DOHH2 (cell line): ENCODE data around the gene CHCHD1.

Source experiments
- H3F3A ChIP-seq: fragments of 200-600 bp; sonication (generic), shearing (Covaris generic); 2 replicates; pipeline ENCODE4 v1.6.0; 2016; ENCODE audit warnings: antibody characterized with exemption, mild to moderate bottlenecking; ENCODE audit not compliant: control insufficient read depth, insufficient read depth
- H3K27ac ChIP-seq: fragments of 200-600 bp; sonication (generic); 2 replicates; pipeline ENCODE4 v1.5.1; 2014; ENCODE audit warnings: low read depth, mild to moderate bottlenecking, low read length, moderate library complexity
- H3K27me3 ChIP-seq: fragments of 200-600 bp; sonication (generic); 2 replicates; pipeline ENCODE4 v1.6.1; 2014; ENCODE audit warnings: mild to moderate bottlenecking, low read length, mixed read lengths; ENCODE audit not compliant: control insufficient read depth
- H3K36me3 ChIP-seq: fragments of 200-600 bp; sonication (generic); 2 replicates; pipeline ENCODE4 v1.6.1; 2014; ENCODE audit warnings: mild to moderate bottlenecking, low read length, moderate library complexity, mixed read lengths; ENCODE audit not compliant: control insufficient read depth
- H3K4me1 ChIP-seq: fragments of 200-600 bp; sonication (generic); 2 replicates; pipeline ENCODE4 v1.6.1; 2014; ENCODE audit warnings: mild to moderate bottlenecking, low read length, mixed read lengths; ENCODE audit not compliant: control insufficient read depth
- H3K4me2 ChIP-seq: fragments of 200-600 bp; sonication (generic); 2 replicates; pipeline ENCODE4 v1.6.0; 2014; ENCODE audit warnings: mild to moderate bottlenecking, low read length, moderate library complexity
- H3K4me3 ChIP-seq: fragments of 200-600 bp; sonication (generic); 2 replicates; pipeline ENCODE4 v1.5.1; 2014; ENCODE audit warnings: mild to moderate bottlenecking, low read length, mixed read lengths
- H3K79me2 ChIP-seq: fragments of 200-600 bp; sonication (generic); 2 replicates; pipeline ENCODE4 v1.6.1; 2014; ENCODE audit warnings: mild to moderate bottlenecking, low read length, mixed read lengths; ENCODE audit not compliant: control insufficient read depth
- H3K9me2 ChIP-seq: fragments of 200-600 bp; sonication (generic); replicated peaks from 2 replicates; pipeline ENCODE4 v1.6.1; 2014; ENCODE audit warnings: mild to moderate bottlenecking, low read length, mixed read lengths; ENCODE audit not compliant: control insufficient read depth
- H3K9me3 ChIP-seq: fragments of 200-600 bp; sonication (generic); 2 replicates; pipeline ENCODE4 v1.6.1; 2014; ENCODE audit warnings: antibody characterized with exemption, low read length, mixed read lengths; ENCODE audit not compliant: control insufficient read depth, insufficient read depth
- H4K20me1 ChIP-seq: fragments of 200-600 bp; sonication (generic); 2 replicates; pipeline ENCODE4 v1.6.0; 2014; ENCODE audit warnings: low read depth, mild to moderate bottlenecking, antibody characterized with exemption, low read length, moderate library complexity; ENCODE audit not compliant: control insufficient read depth, insufficient read depth
- EZH2phosphoT487 ChIP-seq: fragments of 200-600 bp; sonication (generic); IDR thresholded peaks from 2 replicates; pipeline ENCODE4 v1.6.1; 2017; ENCODE audit warnings: borderline replicate concordance, mild to moderate bottlenecking, antibody characterized with exemption, low read length, moderate library complexity, mixed read lengths
- TF ChIP-seq, protein P1 (sequence below): fragments of 200-600 bp; sonication (generic); IDR thresholded peaks from one replicate; pipeline ENCODE4 v1.5.1; 2014; ENCODE audit warnings: antibody characterized with exemption, mild to moderate bottlenecking, low read depth, low read length; ENCODE audit not compliant: poor library complexity, severe bottlenecking

CHCHD1 gene

DNA sequence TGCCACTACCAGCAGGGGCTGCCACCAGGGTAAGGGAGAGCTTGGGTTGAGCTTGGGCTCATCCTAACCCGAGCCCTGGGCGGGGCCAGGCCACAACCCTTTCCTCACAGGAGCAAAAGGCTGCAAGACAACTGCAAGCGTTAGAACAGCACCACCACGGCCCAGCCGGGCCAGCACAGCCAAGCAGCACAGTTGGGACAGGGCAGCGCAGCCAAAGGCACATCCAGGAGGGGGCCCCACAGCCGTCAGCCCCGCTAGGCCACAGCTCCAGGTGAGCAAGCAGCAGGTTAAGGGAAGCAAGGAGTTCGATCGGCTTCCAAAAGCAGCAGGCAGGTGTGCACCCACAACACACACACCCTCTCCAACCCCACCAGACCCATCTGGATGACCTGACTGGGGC lies 36.6 kb downstream of the CHCHD1 start:
- H3K79me2 ChIP-seq = no peaks in the 10 kb centered on the region
- peaks cover 3% of the 10 kb centered on the region; the same call in 1 of the 2 replicates for H3K36me3 ChIP-seq
- H3K4me3 ChIP-seq = no peak overlapping the region
- H4K20me1 ChIP-seq = no peaks in the 10 kb centered on the region
- H3K9me3 ChIP-seq = no peaks in the 10 kb centered on the region
- H3K27ac ChIP-seq = no peak overlapping the region
- no peaks in the 10 kb centered on the region for H3K27me3 ChIP-seq
- no peaks in the 10 kb centered on the region for H3F3A ChIP-seq
- H3K9me2 ChIP-seq = no peaks in the 10 kb centered on the region
- TF ChIP-seq, protein P1, sequence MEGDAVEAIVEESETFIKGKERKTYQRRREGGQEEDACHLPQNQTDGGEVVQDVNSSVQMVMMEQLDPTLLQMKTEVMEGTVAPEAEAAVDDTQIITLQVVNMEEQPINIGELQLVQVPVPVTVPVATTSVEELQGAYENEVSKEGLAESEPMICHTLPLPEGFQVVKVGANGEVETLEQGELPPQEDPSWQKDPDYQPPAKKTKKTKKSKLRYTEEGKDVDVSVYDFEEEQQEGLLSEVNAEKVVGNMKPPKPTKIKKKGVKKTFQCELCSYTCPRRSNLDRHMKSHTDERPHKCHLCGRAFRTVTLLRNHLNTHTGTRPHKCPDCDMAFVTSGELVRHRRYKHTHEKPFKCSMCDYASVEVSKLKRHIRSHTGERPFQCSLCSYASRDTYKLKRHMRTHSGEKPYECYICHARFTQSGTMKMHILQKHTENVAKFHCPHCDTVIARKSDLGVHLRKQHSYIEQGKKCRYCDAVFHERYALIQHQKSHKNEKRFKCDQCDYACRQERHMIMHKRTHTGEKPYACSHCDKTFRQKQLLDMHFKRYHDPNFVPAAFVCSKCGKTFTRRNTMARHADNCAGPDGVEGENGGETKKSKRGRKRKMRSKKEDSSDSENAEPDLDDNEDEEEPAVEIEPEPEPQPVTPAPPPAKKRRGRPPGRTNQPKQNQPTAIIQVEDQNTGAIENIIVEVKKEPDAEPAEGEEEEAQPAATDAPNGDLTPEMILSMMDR = no peak
- TF ChIP-seq EZH2phosphoT487 = no peak
- H3K4me2 ChIP-seq = no peak overlapping the region
- no peaks in the 10 kb centered on the region for H3K4me1 ChIP-seq

DNA sequence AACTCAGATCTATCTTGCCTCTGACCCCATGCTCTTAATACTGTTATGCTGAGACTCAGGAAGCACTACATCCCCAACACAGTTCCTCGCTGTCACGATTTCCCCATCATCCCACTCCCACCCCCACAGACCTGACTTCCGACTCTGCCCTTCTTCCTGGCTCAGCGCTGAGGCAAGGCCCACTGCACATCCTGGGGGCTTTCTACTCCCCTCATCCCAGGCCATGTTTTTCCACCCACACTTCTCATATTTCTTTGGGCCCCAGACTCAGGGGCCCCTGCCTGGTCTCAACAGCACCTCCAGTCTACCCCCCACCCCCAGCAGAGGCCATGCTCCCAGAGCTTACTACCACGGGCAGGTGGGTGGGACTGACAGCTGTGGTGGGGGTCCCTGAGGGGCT lies 37.2 kb downstream of the CHCHD1 start:
- Histone ChIP-seq H3K36me3 (peaks cover 3% of the 10 kb centered on the region; the same call in 1 of the 2 replicates), H4K20me1 (no peaks in the 10 kb centered on the region), H3K9me2 (no peaks in the 10 kb centered on the region), H3K27ac (no peak overlapping the region), H3K9me3 (no peaks in the 10 kb centered on the region), H3K27me3 (no peaks in the 10 kb centered on the region), H3K4me2 (no peak overlapping the region), H3K4me3 (no peak overlapping the region), H3F3A (no peaks in the 10 kb centered on the region), H3K4me1 (no peaks in the 10 kb centered on the region), H3K79me2 (no peaks in the 10 kb centered on the region)
- no peak for TF ChIP-seq EZH2phosphoT487
- TF ChIP-seq, protein P1 = no peak

DNA sequence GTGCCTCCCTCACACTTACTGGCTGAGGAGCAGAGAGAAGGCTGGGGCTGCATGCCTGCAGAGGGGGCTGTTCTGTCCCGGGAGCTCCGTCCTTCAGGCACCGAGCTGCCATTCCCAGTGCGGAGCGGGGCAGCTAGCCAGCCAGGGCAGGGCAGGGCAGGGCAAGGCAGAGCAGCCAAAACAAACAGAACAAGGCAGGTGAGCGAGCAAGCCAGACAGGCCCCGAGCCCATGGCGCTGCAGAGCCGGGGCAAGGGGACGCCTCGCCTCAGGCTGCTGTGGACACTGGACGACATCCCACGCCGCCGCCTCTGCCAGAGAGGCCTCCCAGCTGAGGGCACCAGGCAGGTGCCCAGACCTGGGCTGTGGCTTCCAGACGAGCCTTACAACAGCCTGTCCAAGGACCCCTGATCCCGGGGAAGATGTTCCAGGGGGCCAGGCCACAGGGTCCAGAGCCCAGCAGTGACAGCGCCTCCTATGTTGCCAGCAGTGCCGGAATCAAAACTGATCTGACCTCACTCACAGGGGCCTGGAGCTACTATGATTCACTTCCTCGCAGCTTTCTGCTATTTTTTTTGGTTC lies 37.8 kb downstream of the CHCHD1 start:
- H3K4me2 ChIP-seq = no peak overlapping the region
- H3K36me3 ChIP-seq = peaks cover 3% of the 10 kb centered on the region; the same call in 1 of the 2 replicates
- H3K27ac ChIP-seq = no peak overlapping the region
- no peaks in the 10 kb centered on the region for H3K27me3 ChIP-seq
- H3K4me3 ChIP-seq = no peak overlapping the region
- no peaks in the 10 kb centered on the region for H3K4me1 ChIP-seq
- H3K79me2 ChIP-seq = no peaks in the 10 kb centered on the region
- no peaks in the 10 kb centered on the region for H3F3A ChIP-seq
- H3K9me3 ChIP-seq = no peaks in the 10 kb centered on the region
- no peaks in the 10 kb centered on the region for H3K9me2 ChIP-seq
- no peak for TF ChIP-seq EZH2phosphoT487
- TF ChIP-seq, protein P1 = no peak
- no peaks in the 10 kb centered on the region for H4K20me1 ChIP-seq
